ENCODE results near the gene NLGN1. TPM values are rescaled to one million over a fixed set of nuclear protein-coding genes. Genes with fewer than 3 reads are reported as not detected.

The NLGN1 gene
- total and polyA plus RNA-seq, 9 of the 15 experiments (the other 6 are each of a cell fraction or from before 2014, with no cell fraction given) = under 0.01 to 0.01 TPM; not detected in 7

GRCh38 chr3:174268586-174268985 lies 871.0 kb downstream of the NLGN1 start:
- ChIA-PET POLR2A (interaction anchor here (0.7 kb wide), 1 partner anchor 67 kb away, joined by 3 read pairs; no protein-coding TSS in a partner anchor), CTCF (ENCODE audit: low intra/inter-chr PET ratio) (no interaction called here)
- no peak for ATAC-seq
- Histone ChIP-seq H3K27ac (ENCODE audit: extremely low read depth, low read depth, low read length) (no peak overlapping the region), H3K4me1 (replicated peaks in 1 of 2; ENCODE audit: control insufficient read depth in 2 of 2, insufficient read depth in 2 of 2, low read length in 2 of 2) (no peaks in the 10 kb centered on the region), H3K27me3 (ENCODE audit: control insufficient read depth in 2 of 2, insufficient read depth in 2 of 2, low read length in 2 of 2) (no peaks in the 10 kb centered on the region), H3K9me1 (ENCODE audit: control insufficient read depth, insufficient read depth, low read length) (no peaks in the 10 kb centered on the region), H3K79me2 (ENCODE audit: control insufficient read depth, insufficient read depth, low read length) (no peaks in the 10 kb centered on the region), H3K9me3 (replicated peaks; ENCODE audit: control insufficient read depth, insufficient read depth, low read depth, low read length) (no peaks in the 10 kb centered on the region), H4K20me1 (replicated peaks; ENCODE audit: control insufficient read depth, insufficient read depth, low read length) (no peaks in the 10 kb centered on the region), H2AFZ (ENCODE audit: low read depth, low read length) (no peak overlapping the region), H3K36me3 (ENCODE audit: control insufficient read depth, insufficient read depth, low read length) (no peaks in the 10 kb centered on the region), H3K9ac (ENCODE audit: insufficient read depth in 1 of 2, low read depth in 2 of 2, low read length in 2 of 2) (no peak overlapping the region), H3K4me2 (ENCODE audit: insufficient read depth, low read length) (no peak overlapping the region), H3K4me3 (no peak overlapping the region)
- BruUV-seq (replicated peaks) = no TSS peak
- FAIRE-seq = no peak
- intact Hi-C loops (cut with micrococcal nuclease) (no loop called here), in situ Hi-C loops (cut with MboI) (no loop called here)
- no peak for DNase-seq (ENCODE audit: extremely low read depth in 1 of 4, low spot score in 3 of 4)
- WGBS (ENCODE audit: insufficient coverage, low coverage, missing lambda C conversion rate) = 0% methylated on average over 3 of the region's 3 CpGs
- TF ChIP-seq NKRF (IDR thresholded peaks at IDR 0.05; ENCODE audit: borderline replicate concordance) (no peak), ZNF253 (CRISPR knock-in tag; conservative IDR thresholded peaks at IDR 0.05) (no peak), KLF1 (tag; IDR thresholded peaks at IDR 0.05) (no peak), FOXJ3 (CRISPR knock-in tag; IDR thresholded peaks at IDR 0.05) (no peak), MXI1 (IDR thresholded peaks at IDR 0.05; ENCODE audit: low read depth, low read length) (no peak), CHAMP1 (IDR thresholded peaks at IDR 0.05) (no peak), SETDB1 (IDR thresholded peaks at IDR 0.05; ENCODE audit: low read length) (no peak), TRIM25 (IDR thresholded peaks at IDR 0.05; ENCODE audit: borderline replicate concordance) (no peak), MYNN (IDR thresholded peaks at IDR 0.05) (no peak), MYNN (CRISPR knock-in tag; IDR thresholded peaks at IDR 0.05) (no peak), ZNF445 (CRISPR knock-in tag; IDR thresholded peaks at IDR 0.05; ENCODE audit: low read depth) (no peak), STAG1 (CRISPR knock-in tag; IDR thresholded peaks at IDR 0.05; ENCODE audit: borderline replicate concordance) (no peak)
- TF ChIP-seq, protein P1, sequence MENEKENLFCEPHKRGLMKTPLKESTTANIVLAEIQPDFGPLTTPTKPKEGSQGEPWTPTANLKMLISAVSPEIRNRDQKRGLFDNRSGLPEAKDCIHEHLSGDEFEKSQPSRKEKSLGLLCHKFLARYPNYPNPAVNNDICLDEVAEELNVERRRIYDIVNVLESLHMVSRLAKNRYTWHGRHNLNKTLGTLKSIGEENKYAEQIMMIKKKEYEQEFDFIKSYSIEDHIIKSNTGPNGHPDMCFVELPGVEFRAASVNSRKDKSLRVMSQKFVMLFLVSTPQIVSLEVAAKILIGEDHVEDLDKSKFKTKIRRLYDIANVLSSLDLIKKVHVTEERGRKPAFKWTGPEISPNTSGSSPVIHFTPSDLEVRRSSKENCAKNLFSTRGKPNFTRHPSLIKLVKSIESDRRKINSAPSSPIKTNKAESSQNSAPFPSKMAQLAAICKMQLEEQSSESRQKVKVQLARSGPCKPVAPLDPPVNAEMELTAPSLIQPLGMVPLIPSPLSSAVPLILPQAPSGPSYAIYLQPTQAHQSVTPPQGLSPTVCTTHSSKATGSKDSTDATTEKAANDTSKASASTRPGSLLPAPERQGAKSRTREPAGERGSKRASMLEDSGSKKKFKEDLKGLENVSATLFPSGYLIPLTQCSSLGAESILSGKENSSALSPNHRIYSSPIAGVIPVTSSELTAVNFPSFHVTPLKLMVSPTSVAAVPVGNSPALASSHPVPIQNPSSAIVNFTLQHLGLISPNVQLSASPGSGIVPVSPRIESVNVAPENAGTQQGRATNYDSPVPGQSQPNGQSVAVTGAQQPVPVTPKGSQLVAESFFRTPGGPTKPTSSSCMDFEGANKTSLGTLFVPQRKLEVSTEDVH (IDR thresholded peaks at IDR 0.05; ENCODE audit: low read depth, partially characterized antibody) = no peak
- TF ChIP-seq, protein P2, sequence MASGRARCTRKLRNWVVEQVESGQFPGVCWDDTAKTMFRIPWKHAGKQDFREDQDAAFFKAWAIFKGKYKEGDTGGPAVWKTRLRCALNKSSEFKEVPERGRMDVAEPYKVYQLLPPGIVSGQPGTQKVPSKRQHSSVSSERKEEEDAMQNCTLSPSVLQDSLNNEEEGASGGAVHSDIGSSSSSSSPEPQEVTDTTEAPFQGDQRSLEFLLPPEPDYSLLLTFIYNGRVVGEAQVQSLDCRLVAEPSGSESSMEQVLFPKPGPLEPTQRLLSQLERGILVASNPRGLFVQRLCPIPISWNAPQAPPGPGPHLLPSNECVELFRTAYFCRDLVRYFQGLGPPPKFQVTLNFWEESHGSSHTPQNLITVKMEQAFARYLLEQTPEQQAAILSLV (tag; IDR thresholded peaks at IDR 0.05) = no peak
